Loucy (cell line): ENCODE data around the gene CSPG4.
A peak's percentile ranks its signal among the peaks of the same experiment; 100 is the strongest.
"Not testable (repeated sequence)": the region's sequence is repeated elsewhere in the genome, so short reads cannot be mapped to it uniquely, and the experiment has no call there.

ENCODE experiments used
- H2AFZ ChIP-seq: fragments of 200-600 bp; sonication (generic); 2 replicates; pipeline ENCODE4 v1.6.0; 2016; ENCODE audit warnings: antibody characterized with exemption, mild to moderate bottlenecking, low read length, moderate library complexity
- H3F3A ChIP-seq: fragments of 200-600 bp; 2 replicates; pipeline ENCODE4 v1.6.0; 2016; ENCODE audit warnings: antibody characterized with exemption, low read depth, mild to moderate bottlenecking
- H3K27me3 ChIP-seq: fragments of 200-600 bp; sonication (generic); 2 replicates; pipeline ENCODE4 v1.6.1; 2014; ENCODE audit warnings: low read length, mild to moderate bottlenecking; ENCODE audit not compliant: insufficient read depth, poor library complexity, severe bottlenecking
- H3K36me3 ChIP-seq: fragments of 200-600 bp; sonication (generic); 2 replicates; pipeline ENCODE4 v1.6.1; 2016; ENCODE audit warnings: low read length; ENCODE audit not compliant: insufficient read depth
- H3K4me1 ChIP-seq: fragments of 200-600 bp; sonication (generic); 2 replicates; pipeline ENCODE4 v1.5.1; 2014; ENCODE audit warnings: low read length, mild to moderate bottlenecking; ENCODE audit not compliant: insufficient read depth, poor library complexity, severe bottlenecking
- H3K4me2 ChIP-seq: fragments of 200-600 bp; sonication (generic); 2 replicates; pipeline ENCODE4 v1.6.0; 2014; ENCODE audit warnings: antibody characterized with exemption, low read length, low read depth, mild to moderate bottlenecking; ENCODE audit not compliant: poor library complexity, severe bottlenecking
- H3K4me3 ChIP-seq: fragments of 200-600 bp; sonication (generic); 2 replicates; pipeline ENCODE4 v1.5.1; 2014; ENCODE audit warnings: low read length, mild to moderate bottlenecking, mixed read lengths; ENCODE audit not compliant: poor library complexity, severe bottlenecking
- H3K79me2 ChIP-seq: fragments of 200-600 bp; sonication (generic); 2 replicates; pipeline ENCODE4 v1.6.1; 2014; ENCODE audit warnings: low read length; ENCODE audit not compliant: insufficient read depth
- H3K9ac ChIP-seq: fragments of 200-600 bp; sonication (generic); 2 replicates; pipeline ENCODE4 v1.6.0; 2014; ENCODE audit warnings: mild to moderate bottlenecking, low read depth, low read length, moderate library complexity; ENCODE audit not compliant: poor library complexity, severe bottlenecking
- H3K9me2 ChIP-seq: fragments of 200-600 bp; sonication (generic); replicated peaks from 2 replicates; pipeline ENCODE4 v1.6.1; 2016; ENCODE audit warnings: low read depth, low read length, mixed read lengths
- H3K9me3 ChIP-seq: fragments of 200-600 bp; sonication (generic); 2 replicates; pipeline ENCODE4 v1.6.1; 2014; ENCODE audit warnings: mild to moderate bottlenecking, antibody characterized with exemption, low read length, low read depth; ENCODE audit not compliant: insufficient read depth
- H4K20me1 ChIP-seq: fragments of 200-600 bp; sonication (generic); 2 replicates; pipeline ENCODE4 v1.6.0; 2014; ENCODE audit warnings: antibody characterized with exemption, low read length, mild to moderate bottlenecking; ENCODE audit not compliant: insufficient read depth, poor library complexity, severe bottlenecking
- EZH2phosphoT487 ChIP-seq: fragments of 200-600 bp; IDR thresholded peaks from 2 replicates; pipeline ENCODE4 v1.6.1; 2018; ENCODE audit warnings: antibody characterized with exemption, mild to moderate bottlenecking, moderate library complexity, borderline replicate concordance
- TF ChIP-seq, protein P1 (sequence below): fragments of 200-600 bp; sonication (generic); conservative IDR thresholded peaks from 2 replicates; pipeline ENCODE4 v1.5.1; 2014; ENCODE audit warnings: mild to moderate bottlenecking, antibody characterized with exemption, low read length

CSPG4 gene

DNA sequence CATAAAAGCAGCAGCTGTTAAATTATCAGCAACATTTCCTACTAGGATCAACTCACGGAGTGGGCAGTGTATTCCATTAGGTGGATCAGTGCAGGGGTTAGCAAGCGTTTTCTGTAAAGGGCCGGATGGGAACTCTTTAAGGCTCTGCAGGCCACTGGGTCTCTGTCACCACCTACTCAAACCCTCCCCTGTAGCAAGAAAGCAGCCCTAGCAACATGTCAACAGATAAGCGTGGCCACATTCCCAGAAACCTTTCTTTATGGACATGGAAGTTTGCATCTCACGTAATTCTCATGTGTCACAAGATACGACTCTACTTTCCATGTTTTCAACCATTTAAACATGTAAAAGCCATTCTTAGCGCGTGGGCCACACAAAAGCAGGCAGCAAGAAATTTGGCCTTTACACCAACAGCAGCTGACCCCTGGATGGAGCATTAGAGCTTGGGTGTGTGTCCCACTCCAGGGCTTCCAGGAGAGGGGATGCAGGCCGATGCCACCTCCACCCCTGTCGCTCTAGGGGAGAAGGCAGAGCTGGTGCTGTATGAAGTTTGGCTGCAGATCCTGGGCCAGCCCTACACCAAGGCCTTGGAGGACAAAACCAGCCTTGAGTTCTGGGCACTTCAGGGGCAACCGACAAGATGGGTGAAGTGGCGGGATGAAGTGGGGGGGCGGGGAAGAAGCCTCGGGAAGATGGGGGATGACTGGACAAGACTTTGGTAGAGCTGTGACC lies 48.2 kb upstream of the CSPG4 start:
- Histone ChIP-seq H3K79me2 (peaks cover 9% of the 10 kb centered on the region), H3K9ac (no peak overlapping the region), H3K9me2 (no peaks in the 10 kb centered on the region), H3K27me3 (no peaks in the 10 kb centered on the region), H3K4me2 (no peak overlapping the region), H4K20me1 (no peaks in the 10 kb centered on the region), H2AFZ (no peak overlapping the region), H3K9me3 (no peaks in the 10 kb centered on the region), H3K4me3 (no peak overlapping the region), H3F3A (no peaks in the 10 kb centered on the region), H3K4me1 (peaks cover 8% of the 10 kb centered on the region), H3K36me3 (no peaks in the 10 kb centered on the region)
- no peak for TF ChIP-seq EZH2phosphoT487
- TF ChIP-seq, protein P1, sequence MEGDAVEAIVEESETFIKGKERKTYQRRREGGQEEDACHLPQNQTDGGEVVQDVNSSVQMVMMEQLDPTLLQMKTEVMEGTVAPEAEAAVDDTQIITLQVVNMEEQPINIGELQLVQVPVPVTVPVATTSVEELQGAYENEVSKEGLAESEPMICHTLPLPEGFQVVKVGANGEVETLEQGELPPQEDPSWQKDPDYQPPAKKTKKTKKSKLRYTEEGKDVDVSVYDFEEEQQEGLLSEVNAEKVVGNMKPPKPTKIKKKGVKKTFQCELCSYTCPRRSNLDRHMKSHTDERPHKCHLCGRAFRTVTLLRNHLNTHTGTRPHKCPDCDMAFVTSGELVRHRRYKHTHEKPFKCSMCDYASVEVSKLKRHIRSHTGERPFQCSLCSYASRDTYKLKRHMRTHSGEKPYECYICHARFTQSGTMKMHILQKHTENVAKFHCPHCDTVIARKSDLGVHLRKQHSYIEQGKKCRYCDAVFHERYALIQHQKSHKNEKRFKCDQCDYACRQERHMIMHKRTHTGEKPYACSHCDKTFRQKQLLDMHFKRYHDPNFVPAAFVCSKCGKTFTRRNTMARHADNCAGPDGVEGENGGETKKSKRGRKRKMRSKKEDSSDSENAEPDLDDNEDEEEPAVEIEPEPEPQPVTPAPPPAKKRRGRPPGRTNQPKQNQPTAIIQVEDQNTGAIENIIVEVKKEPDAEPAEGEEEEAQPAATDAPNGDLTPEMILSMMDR: no peak

DNA sequence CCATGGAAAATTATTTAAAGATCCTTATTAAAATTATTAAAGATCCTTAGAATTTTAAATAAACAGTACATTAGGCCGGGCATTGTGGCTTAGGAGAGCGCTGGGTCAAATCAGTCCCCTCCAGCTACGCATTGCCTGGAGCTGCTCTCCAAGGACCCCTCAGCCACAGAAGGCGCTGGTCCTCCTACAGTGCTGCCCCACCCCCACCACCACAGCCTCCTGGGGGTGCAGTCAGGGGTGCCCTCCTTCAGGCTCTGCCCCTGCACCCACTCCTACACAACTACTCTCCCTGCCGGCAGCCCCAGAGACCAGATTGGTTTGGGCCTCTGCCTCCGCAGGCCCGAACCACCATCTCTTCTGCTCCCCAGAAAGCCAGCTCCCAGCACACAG lies 47.5 kb upstream of the CSPG4 start:
- H3K4me3 ChIP-seq, H3K36me3 ChIP-seq, H3K4me1 ChIP-seq, H3K9me3 ChIP-seq, H3K9me2 ChIP-seq, H4K20me1 ChIP-seq, H3K79me2 ChIP-seq, H3K9ac ChIP-seq, H3K27me3 ChIP-seq, H3F3A ChIP-seq, H2AFZ ChIP-seq: not testable (repeated sequence)
- peak overlapping the region; percentile 91 for H3K4me2 ChIP-seq

DNA sequence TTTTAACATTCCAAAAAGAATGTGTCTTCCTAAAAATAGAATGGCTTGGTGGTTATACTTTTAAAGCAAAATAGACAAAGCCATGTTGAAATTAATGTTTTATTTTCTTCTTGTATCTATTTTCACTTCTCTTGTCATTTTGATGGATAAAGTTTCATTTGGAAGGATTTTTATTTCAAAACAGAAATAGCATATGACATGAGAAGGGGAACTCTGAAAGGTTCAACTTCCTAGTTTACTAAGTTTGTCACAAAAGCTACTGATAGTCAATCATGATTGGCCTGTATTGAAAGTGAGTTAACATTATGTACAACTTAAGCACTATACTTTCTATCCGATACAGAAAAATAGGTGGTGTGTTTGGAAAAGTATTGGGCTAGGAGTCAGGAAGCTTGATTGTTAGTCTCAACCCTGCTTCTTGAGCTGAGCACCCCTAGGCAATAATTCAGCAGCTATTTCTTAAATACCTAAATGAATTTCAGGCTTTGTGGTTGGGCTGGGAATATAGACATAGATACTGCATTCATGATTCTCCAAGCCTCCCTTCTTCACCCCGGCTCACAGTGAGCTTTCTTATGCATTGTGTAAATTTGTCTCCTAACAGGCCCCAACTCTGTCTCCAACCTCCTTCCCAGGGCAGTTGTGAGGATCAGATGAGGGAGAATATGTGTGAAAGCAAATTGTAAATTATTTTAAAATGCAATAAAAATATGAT lies 46.9 kb upstream of the CSPG4 start:
- Histone ChIP-seq H4K20me1 (no peaks in the 10 kb centered on the region), H3K27me3 (no peaks in the 10 kb centered on the region), H3K9me3 (no peaks in the 10 kb centered on the region), H3K4me1 (peaks cover 8% of the 10 kb centered on the region), H3K4me2 (peak overlapping the region; percentile 91), H2AFZ (no peak overlapping the region), H3K9ac (peak overlapping the region; percentile 99), H3K4me3 (peak overlapping the region; percentile 95), H3K79me2 (peaks cover 9% of the 10 kb centered on the region), H3F3A (no peaks in the 10 kb centered on the region), H3K36me3 (no peaks in the 10 kb centered on the region), H3K9me2 (no peaks in the 10 kb centered on the region)
- TF ChIP-seq, protein P1: no peak
- no peak for TF ChIP-seq EZH2phosphoT487
